ENCODE measurements around the gene GGT6.
"Not testable (repeated sequence)": the region's sequence is repeated elsewhere in the genome, so short reads cannot be mapped to it uniquely, and the experiment has no call there.

GGT6 gene

DNA sequence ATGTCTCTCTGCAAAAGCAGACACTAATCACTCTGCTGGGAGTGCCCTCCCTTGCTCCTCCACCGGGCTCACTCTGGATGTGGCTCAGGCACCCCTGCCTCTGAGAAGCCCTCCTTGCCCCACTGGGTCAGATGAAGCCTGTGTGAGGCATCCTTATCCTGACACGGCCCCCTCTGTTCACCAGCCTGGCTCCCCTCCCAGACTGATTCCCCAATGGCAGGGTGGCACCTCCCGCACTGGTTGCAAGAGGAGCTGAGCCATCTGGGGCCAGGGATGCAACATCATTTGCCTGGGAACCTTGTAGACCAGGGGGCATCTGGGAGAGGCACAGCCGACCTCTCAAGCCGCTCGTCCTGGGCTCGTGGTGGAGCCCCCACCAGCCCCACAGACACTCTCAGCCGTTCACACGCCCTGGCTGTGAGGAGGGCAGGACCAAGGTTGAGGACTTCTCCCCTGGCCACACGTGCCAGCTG is 30.6 kb upstream of the GGT6 start:
- no peak for DNase-seq

GRCh38 chr17:4590042-4590441 is 29.7 kb upstream of the GGT6 start:
- not testable (repeated sequence) for DNase-seq

GRCh38 chr17:4588898-4589625 is 28.7 kb upstream of the GGT6 start:
- no peak for DNase-seq

DNA sequence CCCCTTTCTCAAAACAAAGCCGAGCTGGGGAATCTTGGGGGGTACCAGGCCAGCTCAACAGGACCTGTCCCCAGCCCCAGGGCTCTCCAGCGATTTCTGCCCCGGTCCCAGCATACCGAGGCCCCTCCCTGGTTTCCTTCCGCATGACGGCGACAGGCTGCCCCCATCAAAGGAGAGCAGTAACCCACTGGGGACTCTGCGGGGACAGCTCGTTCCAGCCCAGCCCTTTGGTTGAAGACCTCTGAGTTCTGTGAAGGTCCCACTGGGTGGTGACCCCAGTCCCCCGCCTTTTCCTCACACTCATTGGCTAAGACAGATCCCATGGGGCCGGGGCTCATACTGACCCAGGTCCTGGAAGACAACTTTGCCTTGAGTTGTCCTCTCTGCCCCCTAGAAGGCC is 28.0 kb upstream of the GGT6 start:
- DNase-seq, result no peak

GRCh38 chr17:4587803-4588202 is 27.4 kb upstream of the GGT6 start:
- no peak for DNase-seq

DNA sequence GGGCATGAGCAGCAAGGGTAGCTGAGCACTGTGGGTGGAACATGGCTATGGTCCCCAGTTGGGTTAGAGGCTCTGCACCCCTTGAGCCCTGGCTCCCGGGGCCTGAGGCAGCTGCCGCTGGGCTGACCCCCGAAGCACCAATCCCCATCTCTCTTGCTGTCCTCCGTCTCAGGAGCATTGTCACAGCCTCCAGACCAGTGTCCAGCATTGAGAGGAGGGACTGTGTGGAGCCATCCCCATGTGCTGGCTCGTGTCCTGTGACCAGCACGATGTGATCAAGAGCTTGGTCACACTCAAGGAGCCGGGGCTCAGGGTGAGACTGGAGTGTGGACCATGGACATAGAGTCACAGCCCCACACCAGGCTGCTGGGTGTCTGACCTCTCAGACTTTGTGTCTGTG is 26.8 kb upstream of the GGT6 start:
- no peak for DNase-seq

DNA sequence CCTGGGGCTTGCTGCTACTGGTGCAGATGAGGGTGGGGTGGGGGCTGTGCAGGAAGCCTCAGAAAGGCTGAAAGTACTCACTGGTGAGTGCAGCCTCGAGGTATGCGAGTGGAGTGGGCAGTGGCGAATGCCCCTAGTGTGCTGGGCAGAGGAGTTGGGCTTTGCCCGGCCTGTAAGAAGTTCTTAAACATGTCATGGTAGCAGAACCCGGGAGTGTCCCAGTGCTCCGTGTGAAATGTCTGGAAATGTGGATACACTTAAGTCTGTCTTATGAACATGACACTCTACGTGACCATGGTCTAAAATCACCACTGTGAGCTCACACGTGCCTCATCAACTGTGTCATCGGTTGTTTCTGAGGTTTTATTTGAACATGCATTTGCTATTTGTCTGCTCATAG is 25.7 kb upstream of the GGT6 start:
- no peak for DNase-seq

DNA sequence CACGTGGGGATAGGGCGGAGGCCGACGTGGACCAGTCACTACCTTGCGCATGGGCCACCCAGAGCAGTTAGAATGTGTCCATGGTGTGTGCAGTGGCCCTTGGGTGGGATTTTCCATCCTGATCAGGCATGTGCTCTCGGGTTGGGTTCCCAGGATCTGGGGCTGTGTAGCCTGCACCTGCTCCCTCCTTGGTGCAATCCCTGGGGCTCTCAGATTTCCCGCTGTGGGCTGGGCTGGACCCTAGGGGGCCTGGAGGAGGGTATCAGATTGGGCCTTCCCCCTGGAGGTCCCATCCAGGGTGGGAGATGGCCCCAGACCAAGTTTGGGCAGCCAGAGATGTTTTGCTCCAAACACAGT is 25.2 kb upstream of the GGT6 start:
- DNase-seq, result no peak

- no peak for DNase-seq
These were observed 24.7 kb upstream of the GGT6 start for GRCh38 chr17:4584917-4585637.

DNA sequence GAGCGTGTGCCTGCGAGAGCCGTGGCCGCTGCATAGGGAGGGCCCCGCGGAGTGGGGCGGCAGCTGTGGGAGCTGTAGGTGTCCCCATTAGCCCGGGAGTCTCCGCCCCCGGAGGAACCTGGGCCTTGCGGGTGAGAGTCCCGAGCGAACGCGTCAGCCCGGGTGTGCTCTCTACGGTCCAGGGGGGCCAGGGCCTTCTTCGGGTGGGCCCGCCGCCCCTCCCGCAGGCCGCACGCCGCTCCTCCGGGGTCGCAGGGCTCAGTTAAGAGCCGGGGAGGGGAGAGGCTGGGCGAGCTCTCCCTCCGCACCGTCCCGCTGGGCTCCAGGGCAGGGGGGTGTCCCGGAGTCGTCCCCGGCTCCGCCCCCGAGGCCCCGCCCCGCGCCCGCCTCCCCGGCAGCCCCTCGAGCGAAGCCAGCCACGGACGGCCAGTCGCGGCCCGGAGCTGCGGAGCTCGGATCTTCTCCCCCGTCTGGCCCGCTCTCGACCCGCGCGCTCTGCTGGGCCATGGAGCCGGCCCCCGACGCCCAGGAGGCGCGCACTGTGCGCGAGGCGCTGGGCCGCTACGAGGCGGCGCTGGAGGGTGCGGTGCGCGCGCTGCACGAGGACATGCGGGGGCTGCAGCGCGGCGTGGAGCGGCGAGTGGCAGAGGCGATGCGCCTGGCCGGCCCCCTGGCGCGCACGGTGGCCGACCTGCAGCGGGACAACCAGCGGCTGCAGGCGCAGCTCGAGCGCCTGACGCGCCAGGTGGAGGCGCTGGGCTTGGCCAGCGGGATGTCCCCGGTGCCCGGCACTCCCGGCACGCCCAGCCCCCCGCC is 23.9 kb upstream of the GGT6 start, which contains the start of gene SMTNL2:
Gene SMTNL2, plus strand, starts transcription at position 429 of the 816 bp plus-strand sequence. Its CDS starts 77 bp downstream, at position 506.
- DNase-seq, result no peak

- no peak for DNase-seq
These were observed 23.4 kb upstream of the GGT6 start for GRCh38 chr17:4583782-4584100.

DNA sequence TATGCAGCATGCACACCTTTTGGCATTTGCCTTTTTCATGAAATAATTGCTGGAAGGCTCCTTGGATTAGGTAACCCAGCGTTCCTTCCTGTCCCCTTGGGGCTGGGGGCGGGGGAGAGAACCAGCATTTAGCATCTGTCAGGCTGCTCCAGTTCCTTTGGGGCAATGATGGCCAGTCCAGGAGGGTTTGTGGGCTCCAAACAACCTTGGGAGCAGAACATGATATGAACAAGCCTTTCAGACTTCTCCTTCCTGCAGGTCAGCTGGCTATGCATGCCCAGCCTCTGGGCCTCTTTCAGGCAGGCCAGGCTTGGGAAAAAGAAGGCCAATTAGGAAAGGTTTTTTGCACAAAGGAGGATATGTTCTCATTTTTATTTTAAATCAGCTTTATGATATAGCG is 22.8 kb upstream of the GGT6 start:
- no peak for DNase-seq

- no peak for DNase-seq
These were observed 22.3 kb upstream of the GGT6 start for GRCh38 chr17:4582691-4583090.

- DNase-seq, result no peak
These were observed 21.7 kb upstream of the GGT6 start for GRCh38 chr17:4582101-4582501.

- DNase-seq, result no peak
These were observed 19.9 kb upstream of the GGT6 start for GRCh38 chr17:4580291-4580690.

DNA sequence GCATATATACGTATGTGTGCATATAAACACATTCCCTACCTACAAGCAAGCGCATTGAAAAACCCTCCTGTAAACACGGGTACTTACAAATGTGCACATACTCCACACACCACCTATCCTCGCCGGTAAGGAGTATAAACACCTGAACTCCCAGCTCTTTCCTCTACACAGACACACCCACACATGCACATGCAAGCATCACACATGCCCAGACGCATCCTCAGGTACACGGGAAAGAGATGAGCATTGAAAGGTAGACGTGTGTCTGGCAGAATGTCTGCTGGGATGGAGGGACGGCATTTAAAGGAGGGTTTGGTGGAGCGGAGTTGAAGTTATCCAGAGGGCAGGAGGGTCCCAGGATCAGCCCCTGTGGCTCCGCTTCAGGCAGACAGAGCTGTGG is 19.3 kb upstream of the GGT6 start:
- DNase-seq, result no peak

- DNase-seq, result not testable (repeated sequence)
These were observed 18.0 kb upstream of the GGT6 start for GRCh38 chr17:4578349-4578748.

DNA sequence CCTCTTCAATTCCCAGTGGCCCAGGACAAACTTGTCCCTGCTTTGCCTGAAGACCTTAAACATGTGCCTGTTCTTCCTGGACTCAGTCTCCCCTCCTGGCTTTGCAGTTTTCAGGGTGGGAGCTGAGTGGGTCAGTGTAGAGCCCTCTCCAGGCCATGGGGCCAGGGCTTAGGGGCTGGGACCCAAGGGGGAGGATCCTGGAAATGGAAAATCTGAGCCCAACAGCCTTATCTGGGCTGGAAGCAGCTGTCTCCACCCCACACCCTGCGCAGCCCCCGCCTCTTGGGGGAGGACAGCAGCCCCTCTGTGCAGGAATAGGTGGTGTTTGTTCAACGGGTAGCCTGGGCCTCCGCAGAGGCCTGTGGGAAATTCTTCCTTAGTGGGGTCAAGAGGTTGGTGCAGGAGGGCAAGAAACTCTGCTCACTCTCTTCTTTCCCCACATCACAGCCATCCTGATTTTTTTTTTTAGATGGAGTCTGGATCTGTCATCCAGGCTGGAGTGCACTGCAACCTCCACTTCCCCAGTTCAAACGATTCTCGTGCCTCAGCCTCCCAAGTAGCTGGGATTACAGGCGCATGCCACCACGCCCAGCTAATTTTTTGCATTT is 17.1 kb upstream of the GGT6 start:
- DNase-seq, result no peak

DNA sequence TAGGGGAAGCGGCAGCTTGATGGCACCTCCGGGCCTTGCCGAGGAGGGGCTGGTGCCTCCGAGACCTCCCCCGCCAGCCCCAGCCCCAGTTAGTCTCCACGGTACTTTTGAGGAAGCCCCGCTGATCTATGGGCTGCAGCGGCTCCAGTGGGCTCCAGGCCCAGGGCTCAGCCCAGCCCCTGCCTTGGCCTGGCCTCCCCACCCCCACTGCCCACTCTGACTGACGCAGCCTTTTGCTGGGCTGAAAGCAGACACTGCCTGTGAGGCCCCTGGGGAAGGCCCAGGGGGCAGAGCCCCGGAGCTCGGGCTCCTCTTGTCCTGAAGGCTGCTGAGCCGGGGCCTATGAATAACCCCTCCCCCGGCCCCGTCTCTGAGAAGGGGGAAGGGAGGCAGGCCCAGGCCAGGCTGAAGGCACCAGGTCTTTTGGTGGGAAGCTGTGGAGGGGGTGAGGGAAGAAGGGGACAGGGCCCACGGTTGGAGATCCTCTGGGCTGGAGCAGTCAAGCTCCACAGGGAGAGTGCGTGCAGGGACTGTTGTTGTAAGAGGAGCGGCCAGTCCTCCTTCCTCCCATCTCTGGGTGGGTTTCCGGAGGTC is 16.4 kb upstream of the GGT6 start:
- no peak for DNase-seq

GRCh38 chr17:4576161-4576558 is 15.8 kb upstream of the GGT6 start:
- no peak for DNase-seq

- DNase-seq, result no peak
These were observed 14.2 kb upstream of the GGT6 start for GRCh38 chr17:4574448-4575045.

DNA sequence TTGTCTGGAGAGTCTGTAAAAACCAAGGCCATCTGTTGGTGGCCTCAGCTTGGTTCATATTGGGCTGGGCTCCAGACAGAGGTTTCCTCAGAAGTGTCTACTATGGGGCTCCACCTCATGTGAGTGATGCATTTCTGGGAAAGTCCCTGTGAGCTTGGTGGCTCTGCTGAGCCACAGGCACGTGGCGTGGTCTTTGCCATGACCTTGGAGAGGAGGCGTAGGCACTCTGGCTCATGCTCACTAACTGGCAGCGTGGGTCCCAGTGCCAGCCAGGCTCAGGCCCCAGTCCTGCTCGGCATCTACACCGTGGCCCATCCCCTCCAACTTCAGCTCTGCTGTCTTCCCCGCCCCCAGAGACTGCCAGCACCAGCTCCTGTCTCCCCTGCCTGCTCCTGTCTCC is 13.3 kb upstream of the GGT6 start:
- DNase-seq, result no peak

DNA sequence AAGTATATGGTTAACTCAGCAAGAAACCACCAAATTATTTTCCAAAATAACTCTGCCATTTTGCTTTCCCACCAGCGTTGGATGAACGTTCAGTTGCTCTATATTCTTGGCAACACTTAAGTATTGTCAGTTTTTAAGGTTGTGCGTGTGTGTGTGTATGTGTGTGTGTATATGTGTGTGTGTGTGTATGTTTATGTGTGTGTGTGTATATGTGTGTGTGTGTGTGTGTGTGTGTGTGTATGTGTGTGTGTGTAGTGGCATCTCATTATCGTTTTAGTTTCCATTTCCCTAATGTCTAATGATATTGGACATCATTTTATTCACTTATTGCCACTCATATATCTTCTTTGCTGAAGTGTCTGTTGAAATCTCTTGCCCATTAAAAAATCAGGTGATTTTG is 12.7 kb upstream of the GGT6 start:
- no peak for DNase-seq
